Upper lobe of left lung (tissue), 4 donors: ENCODE measurements around the gene IFI27.

Experiments
- EP300 ChIP-seq, 4 donors: sonication (generic); formaldehyde crosslinking; IDR thresholded peaks; one replicate each; pipeline ENCODE4 v1.5.1; 2017; ENCODE audit warnings: antibody characterized with exemption in 4 of 4, control low read depth in 2 of 4
- POLR2A ChIP-seq, 4 donors: fragments of 450-650 bp; IDR thresholded peaks; one replicate each; pipeline ENCODE4 v1.5.1; 2016 to 2017; ENCODE audit warnings: antibody characterized with exemption in 4 of 4, mild to moderate bottlenecking in 2 of 4
- TF ChIP-seq, protein P1 (sequence below), 6 experiments: fragments of 450-650 bp in 4 of 6; fragments of 200-600 bp in 2 of 6; sonication (generic) in 2 of 6; IDR thresholded peaks; one replicate each; pipeline ENCODE4 v1.5.1; 2016 to 2019; ENCODE audit warnings: antibody characterized with exemption in 6 of 6

- TF ChIP-seq POLR2A (IDR thresholded peaks at IDR 0.05) (no peak), EP300 (IDR thresholded peaks at IDR 0.05) (no peak)
- TF ChIP-seq, protein P1, sequence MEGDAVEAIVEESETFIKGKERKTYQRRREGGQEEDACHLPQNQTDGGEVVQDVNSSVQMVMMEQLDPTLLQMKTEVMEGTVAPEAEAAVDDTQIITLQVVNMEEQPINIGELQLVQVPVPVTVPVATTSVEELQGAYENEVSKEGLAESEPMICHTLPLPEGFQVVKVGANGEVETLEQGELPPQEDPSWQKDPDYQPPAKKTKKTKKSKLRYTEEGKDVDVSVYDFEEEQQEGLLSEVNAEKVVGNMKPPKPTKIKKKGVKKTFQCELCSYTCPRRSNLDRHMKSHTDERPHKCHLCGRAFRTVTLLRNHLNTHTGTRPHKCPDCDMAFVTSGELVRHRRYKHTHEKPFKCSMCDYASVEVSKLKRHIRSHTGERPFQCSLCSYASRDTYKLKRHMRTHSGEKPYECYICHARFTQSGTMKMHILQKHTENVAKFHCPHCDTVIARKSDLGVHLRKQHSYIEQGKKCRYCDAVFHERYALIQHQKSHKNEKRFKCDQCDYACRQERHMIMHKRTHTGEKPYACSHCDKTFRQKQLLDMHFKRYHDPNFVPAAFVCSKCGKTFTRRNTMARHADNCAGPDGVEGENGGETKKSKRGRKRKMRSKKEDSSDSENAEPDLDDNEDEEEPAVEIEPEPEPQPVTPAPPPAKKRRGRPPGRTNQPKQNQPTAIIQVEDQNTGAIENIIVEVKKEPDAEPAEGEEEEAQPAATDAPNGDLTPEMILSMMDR (IDR thresholded peaks at IDR 0.05) = no peak
Measured at GRCh38 chr14:94161981-94162380, 51.4 kb downstream of the IFI27 start.
